ENCODE results near the gene CSF3.
"Not testable (repeated sequence)": the region's sequence is repeated elsewhere in the genome, so short reads cannot be mapped to it uniquely, and the experiment has no call there.

The CSF3 gene

DNA sequence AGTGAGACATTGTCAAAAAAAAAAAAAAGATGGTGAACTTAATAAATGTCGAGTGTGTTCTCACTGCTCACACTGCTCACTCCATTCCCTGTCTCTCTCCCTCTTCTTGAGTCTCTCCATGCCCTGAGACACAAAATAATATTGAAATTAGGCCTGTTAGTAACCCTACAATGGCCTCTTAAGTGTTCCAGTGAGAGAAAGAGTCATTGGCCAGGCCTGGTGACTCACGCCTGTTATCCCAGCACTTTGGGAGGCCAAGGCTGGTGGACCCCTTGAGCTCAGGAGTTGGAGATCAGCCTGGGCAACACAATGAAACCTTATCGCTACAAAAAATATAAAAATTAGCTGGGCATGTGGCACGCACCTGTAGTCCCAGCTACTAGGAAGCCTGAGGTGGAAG lies 16.2 kb upstream of the CSF3 start:
- no peak for DNase-seq

DNA sequence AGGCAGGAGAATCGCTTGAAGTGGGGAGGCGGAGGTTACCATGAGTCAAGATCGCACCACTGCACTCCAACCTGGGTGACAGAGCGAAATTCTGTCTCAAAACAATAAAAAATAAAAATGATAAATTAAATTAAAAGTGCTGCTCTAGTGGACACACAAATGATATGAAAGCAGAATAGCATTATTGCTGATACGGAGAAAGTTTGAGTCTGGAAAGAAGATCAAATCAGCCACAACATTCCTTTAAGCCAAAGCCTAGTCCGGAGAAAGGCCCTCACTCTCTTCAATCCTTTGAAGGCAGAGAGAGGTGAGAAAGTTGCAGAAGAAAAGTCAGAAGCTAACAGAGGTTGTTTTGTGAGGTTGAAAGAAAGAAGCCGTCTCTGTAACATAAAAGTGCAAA lies 15.1 kb upstream of the CSF3 start:
- no peak for DNase-seq

DNA sequence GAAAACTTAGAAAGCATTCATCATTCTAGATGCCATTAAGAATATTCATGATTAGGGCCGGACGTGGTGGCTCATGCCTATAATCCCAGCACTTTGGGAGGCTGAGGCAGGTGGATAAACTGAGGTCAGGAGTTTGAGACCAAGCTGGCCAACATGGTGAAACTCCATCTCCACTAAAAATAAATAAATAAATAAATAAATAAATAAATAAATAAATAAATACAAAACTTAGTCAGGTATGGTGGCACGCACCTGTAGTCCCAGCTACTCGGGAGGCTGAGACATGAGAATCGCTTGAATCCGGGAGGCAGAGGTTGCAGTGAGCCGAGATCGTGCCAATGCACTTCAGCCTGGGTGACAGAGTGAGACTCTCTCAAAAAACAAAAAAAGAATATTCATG lies 13.9 kb upstream of the CSF3 start:
- DNase-seq: not testable (repeated sequence)

DNA sequence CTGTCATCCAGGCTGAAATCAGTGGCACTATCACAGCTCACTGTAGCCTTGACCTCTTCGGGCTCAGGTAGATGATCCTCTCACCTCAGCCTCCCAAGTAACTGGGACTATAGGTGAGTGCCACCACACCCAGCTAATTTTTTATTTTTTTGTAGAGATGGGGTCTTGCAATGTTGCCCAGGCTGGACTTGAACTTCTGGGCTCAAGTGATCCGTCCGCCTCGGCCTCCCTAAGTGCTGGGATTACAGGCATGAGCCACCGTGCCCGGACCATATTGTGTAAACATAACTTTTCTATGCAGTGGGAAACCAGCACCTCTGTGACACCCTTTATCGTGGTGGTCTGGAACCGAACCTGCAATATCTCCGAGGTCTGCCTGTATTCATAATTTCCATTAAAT lies 11.2 kb upstream of the CSF3 start:
- DNase-seq: no peak

DNA sequence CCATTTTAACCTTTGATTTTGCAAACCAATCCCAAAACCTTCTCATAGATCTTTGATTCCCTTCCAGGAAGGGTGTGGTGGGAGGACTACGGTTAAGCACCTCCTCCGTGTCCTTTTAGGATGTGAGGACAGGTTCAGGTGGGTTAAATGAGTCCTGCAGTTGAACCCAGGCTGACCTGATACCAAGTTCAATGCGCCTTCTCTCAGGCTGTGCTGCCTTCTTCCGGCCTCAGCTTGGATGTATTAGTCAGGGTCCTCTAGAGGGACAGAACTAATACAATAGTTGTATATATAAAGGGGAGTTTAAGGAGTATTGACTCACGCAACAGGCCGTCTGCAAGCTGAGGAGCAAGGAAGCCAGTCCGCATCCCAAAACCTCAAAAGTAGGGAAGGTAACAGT lies 10.5 kb upstream of the CSF3 start:
- DNase-seq: no peak

DNA sequence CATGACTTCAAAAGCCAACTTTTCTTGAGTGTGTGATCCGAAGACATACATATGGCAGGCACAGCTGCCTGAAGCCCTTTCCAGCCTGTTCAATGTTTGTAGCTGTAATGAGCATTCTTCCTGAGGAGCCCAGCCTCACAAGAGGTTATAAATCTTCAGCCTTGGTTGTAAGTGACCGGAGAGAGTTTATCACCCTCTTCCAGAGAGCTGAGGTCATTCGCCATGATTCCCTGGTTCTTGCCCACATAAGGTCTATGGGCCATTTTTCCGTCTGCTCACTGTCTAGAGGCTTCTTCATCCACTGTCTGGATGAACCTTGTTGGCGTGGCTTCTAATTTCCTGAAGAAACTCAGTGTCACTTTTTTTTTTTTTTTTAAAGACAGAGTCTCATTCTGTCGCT lies 9.7 kb upstream of the CSF3 start:
- DNase-seq: no peak

DNA sequence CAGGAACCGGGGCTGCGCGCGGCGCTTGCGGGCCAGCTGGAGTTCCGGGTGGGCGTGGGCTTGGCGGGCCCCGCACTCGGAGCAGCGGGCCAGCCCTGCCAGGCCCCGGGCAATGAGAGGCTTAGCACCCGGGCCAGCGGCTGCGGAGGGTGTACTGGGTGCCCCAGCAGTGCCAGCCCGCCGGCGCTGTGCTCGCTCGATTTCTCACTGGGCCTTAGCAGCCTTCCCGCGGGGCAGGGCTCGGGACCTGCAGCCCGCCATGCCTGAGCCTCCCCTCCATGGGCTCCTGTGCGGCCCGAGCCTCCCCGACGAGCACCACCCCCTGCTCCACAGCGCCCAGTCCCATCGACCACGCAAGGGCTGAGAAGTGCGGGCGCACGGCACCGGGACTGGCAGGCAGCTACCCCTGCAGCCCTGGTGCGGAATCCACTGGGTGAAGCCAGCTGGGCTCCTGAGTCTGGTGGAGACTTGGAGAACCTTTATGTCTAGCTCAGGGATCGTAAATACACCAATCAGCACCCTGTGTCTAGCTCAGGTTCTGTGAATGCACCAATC lies 4.2 kb upstream of the CSF3 start:
- DNase-seq: not testable (repeated sequence)

DNA sequence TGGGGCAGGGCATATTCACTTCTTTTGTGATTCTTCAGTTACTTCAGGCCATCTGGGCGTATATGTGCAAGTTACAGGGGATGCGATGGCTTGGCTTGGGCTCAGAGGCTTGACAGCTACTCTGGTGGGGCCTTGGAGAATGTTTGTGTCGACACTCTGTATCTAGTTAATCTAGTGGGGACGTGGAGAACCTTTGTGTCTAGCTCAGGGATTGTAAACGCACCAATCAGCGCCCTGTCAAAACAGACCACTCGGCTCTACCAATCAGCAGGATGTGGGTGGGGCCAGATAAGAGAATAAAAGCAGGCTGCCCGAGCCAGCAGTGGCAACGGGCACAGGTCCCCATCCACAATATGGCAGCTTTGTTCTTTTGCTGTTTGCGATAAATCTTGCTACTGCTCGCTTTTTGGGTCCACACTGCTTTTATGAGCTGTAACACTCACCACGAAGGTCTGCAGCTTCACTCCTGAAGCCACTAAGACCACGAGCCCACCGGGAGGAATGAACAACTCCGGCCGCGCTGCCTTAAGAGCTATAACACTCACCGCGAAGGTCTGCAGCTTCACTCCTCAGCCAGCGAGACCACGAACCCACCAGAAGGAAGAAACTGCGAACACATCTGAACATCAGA lies 3.1 kb upstream of the CSF3 start:
- not testable (repeated sequence) for DNase-seq

DNA sequence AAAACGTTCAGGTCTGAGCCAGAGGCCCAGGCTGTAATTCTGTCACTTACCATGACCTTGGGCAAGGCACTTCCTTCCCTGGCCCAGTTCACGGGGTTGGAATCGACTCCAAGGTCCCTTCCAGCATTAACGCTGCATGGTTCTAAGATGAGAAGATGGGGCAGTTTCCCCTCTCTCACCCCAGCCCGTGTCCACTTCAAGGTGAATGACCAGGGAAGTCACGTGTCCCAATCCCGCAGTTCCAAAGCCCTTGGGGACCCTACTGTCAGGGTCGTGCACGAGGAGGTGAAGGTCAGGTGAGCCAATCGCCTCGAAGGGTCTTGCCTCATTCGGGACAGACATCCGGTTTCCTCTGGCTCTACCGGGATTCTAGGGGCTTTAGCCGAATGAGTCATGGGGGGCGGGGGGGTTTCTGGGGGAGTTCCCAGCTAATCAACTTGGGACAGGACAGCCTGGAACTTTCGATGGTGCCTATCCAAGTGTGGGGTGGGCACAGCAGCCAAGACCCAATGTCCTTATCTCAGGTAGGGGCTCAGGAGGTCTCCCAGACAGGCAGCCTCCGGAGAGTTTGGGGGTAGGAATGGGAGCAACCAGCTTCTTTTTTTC lies 762 bp upstream of the CSF3 start:
- DNase-seq: no peak

DNA sequence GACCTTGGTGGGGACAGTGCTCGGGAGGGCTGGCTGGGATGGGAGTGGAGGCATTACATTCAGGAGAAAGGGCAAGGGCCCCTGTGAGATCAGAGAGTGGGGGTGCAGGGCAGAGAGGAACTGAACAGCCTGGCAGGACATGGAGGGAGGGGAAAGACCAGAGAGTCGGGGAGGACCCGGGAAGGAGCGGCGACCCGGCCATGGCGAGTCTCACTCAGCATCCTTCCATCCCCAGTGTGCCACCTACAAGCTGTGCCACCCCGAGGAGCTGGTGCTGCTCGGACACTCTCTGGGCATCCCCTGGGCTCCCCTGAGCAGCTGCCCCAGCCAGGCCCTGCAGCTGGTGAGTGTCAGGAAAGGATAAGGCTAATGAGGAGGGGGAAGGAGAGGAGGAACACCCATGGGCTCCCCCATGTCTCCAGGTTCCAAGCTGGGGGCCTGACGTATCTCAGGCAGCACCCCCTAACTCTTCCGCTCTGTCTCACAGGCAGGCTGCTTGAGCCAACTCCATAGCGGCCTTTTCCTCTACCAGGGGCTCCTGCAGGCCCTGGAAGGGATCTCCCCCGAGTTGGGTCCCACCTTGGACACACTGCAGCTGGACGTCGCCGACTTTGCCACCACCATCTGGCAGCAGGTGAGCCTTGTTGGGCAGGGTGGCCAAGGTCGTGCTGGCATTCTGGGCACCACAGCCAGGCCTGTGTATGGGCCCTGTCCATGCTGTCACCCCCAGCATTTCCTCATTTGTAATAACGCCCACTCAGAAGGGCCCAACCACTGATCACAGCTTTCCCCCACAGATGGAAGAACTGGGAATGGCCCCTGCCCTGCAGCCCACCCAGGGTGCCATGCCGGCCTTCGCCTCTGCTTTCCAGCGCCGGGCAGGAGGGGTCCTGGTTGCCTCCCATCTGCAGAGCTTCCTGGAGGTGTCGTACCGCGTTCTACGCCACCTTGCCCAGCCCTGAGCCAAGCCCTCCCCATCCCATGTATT lies 1.1 kb downstream of the CSF3 start:
- DNase-seq: no peak

DNA sequence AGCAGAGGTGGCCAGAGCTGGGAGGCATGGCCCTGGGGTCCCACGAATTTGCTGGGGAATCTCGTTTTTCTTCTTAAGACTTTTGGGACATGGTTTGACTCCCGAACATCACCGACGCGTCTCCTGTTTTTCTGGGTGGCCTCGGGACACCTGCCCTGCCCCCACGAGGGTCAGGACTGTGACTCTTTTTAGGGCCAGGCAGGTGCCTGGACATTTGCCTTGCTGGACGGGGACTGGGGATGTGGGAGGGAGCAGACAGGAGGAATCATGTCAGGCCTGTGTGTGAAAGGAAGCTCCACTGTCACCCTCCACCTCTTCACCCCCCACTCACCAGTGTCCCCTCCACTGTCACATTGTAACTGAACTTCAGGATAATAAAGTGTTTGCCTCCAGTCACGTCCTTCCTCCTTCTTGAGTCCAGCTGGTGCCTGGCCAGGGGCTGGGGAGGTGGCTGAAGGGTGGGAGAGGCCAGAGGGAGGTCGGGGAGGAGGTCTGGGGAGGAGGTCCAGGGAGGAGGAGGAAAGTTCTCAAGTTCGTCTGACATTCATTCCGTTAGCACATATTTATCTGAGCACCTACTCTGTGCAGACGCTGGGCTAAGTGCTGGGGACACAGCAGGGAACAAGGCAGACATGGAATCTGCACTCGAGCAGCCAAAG lies 2.3 kb downstream of the CSF3 start:
- no peak for DNase-seq

DNA sequence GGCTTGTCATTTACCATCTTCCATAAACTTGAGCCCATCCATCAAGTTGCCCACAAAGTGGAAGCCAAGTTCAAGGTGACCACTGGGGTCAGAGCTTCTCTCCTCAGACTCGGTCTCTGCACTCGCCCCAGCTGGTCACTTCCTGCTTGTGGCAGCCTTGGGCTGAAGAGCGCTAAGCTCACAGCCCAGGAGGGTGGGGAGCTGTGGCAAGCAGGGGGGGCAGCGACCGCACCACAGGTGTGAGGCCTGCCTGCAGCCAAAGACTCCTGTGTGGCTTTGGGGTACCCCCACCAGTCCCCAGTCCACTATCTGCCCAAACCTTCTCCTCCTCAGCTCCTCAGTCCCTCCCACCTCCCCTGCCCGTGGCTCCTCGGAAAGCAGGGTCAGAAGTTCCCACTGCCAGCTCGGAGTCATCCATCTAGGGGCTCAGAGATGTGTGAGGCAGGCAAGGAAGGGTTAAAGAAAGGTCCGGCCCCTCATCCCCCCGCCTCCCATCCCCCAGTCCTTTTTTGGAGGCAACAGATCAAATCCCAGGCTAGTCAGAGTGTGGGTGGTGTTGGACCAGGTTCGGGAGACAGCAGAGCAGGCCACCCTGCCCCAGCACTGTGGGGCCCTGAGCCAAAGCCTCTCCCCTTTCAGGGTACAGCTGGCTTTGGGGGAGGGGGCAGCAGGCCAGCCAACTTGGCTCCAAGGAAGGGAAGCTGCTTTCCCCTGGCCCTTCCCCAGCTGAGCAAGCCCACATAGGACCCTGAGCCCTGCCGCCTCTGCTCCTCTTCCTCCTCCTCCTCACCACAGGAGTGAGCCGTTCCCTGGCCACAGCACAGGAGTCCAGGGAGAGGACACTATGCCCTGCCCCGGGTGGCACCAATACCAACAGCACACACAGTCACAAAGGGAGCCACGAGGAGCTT lies 3.2 kb downstream of the CSF3 start:
- DNase-seq: no peak

DNA sequence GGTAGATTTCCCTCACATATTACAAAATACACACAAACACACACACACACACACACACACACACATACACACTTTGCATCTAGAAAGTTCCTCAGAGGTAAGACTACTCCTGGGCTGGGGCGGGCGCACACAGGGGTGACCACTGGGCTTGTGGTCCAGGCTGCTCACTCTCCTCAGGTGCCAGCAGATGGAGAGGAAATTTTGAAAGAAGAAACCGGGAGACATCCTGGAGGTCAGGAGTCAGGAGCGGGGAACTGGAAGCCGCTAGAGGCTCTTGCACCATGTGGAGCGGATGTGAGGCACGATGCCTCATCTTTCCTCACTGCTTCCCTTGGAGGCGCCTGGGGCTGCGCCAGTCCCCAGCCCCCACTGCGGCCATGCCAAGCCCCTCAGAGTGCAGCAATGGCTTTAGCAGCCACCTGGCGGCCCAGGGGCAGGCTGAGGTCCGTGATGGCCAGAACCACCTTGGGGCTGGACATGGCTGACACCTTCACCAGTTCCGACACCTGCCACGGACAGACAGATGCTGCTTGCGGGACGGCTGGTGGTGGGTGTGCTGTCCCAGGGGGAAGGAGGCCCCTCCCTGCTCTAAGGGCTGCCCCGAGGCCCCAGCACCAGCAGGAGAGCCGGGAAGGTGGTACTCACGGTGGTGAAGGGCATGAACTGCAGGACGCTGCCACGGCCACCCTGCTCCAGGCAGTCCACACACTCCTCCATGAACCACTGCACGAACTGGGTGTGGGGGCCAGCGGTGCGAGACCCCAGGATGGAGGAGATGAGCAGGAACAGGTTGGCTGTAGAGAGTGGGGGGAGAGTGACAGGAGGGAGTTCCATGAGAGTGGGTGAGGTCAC lies 4.1 kb downstream of the CSF3 start:
- no peak for DNase-seq

DNA sequence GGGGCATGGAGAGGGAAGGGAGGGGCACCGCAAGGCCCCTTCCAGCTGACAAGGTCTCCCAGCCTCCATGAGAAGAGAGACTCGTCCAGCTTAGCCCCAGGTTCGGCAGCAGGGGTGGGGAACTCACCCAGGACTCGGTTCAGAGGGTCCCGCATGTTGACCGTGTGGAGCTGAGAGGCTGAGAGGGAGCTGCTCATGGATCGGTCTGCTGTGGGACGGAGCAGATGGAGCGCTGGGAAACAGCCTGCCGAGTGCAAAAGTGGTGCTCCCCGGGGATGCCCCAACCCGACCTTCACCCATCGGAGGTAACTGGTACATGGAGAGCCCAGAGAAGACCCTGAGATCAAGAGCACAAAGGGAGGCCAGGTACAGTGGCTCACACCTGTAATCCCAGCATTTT lies 4.9 kb downstream of the CSF3 start:
- no peak for DNase-seq

DNA sequence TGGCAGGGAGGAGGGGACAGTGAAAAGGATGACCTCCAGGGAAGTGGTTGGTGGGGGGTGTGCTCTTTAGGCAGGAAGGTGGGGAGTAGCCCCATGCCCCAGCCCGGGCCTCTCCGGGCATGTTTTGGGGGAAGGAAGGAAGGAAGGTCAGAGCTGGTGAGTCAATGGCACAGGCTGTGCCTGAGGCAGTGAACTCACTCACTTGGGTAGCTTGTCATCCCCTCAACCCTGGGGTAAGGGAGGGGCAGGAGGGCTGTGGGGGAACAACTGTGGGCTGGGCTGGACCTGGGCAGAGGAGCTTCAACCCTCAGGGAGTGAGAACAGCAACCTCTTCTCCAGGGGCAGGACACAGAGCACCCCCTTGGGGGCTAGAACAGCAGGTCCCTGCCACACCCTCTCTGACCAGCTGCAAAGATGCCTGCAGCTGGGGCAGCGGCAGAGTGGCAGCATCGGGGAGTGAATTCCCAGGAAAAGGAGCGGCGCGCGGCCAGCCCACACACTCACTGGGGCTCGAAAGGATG lies 6.3 kb downstream of the CSF3 start:
- DNase-seq: no peak

DNA sequence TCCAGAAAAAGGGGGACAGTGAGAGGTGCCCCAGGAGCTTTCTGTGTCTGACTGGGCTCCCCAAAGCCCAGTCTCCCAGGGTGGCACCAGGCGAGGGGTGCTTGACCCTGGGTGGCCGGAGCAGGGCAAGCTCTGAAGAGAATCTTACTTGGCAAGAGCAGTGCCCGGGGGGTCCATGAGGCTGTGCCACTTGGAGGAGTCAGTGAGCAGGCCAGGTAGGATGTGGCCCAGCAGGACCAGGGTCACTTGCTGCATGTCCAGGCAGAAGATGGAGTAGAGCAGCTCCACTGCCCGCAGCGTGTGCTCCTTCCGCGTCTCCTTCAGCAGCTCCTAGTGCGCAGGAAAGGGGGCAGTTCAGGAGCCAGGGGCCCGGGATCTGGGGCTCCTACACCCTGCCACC lies 7.3 kb downstream of the CSF3 start:
- no peak for DNase-seq

DNA sequence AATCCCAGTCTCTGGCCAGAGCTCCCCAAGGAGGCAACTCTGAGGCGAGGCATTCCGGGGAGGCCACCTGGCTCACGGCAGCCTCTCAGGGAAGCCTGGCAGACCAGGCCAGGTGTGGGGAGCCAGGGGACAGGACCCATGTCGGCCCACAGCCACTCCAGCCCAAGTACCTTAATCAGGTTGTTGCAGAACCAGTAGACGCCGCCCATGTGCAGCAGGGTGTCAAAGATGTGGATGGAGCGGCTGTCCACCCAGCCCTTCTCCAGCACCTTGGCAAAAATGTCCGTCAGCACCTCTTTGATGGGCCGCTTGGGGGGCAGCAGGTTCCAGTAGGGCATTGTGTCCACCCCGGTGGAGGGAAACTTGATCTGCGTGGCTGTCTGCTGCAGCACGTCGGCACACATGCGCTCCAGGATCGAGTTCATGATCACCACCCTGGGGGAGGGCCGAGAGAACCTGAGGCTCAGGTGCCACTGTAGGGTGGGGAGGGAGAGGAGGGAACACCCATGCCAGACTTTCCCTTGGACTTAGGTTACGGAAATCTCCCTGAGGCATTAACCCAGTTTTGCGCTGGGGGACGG lies 7.8 kb downstream of the CSF3 start:
- no peak for DNase-seq

DNA sequence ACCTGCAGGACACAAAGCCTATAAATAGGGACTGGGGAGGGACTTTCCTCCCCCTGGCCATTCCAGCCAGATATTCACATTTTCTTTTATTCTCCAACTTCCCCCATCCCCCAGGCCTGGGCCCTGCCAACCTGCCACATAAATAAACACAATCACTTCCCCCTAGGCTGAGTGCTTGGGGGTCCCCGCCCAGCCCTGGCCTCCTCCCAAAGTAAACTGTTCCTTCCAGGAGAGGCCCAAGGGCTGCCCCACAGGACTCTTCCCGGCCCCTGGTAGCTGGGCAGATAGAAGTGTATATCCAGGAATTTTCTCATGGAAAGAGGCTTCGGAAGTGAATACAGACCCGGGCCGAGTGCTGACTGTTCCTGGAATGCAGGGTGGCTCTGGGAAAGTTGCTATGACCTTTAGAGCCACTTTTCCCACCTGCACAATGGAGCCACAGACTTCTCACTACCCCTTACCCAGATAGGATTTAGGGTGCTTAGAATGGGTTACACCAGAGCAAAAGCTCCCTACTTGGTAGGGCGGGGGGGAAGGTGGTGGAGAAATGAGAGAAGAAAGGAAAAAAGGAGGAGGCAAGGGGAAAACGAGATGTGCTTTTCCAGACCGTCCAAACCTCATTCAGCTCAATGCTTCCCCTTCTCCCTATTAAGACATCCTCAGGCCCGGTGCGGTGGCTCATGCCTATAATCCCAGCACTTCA lies 8.5 kb downstream of the CSF3 start:
- DNase-seq: no peak

DNA sequence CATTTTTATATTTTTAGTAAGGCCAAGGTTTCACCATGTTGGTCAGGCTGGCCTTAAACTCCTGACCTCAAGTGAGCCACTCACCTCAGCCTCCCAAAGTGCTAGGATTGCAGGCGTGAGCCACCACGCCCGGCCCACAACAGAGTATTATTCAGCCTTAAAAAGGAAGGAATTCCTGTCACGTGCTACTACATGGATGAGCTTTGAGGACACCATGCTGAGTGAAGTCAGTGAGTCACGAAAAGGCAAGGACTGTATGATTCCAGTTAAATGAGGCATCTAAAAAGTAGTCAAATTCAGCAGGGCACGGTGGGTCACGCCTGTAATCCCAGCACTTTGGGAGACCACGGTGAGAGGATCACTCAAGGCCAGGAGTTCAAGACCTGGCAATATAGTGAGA lies 9.7 kb downstream of the CSF3 start:
- no peak for DNase-seq

DNA sequence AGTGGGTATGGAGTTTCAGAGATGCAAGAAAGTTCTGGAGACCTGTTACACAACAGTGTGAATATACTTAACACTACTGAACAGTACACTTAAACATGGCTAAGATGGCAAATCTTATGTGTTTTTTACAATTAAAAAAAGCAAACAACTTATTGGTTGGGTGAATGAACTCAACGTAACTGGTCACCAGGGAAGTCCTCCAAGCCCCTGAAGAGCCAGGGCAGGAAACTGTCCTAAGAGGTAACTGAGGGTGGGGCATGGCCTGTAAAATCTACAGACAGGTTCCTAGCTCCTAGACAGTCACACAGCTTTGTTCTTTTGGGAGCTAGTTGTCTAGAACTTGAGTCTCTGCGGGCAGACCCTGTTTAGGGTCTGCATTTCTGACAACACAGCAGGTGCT lies 10.3 kb downstream of the CSF3 start:
- no peak for DNase-seq
